HepG2 (cell line): Measurements from ENCODE around the gene PPP1R3C. TPM values are rescaled to one million over a fixed set of nuclear protein-coding genes. Genes with fewer than 3 reads are reported as not detected.

Experiments used
- ATAC-seq: fragments of 200-7000 bp; cut with Tn5 transposase; 3 replicates; pipeline ENCODE4 v1.9.1; 2020; ENCODE audit warnings: mild to moderate bottlenecking, moderate library complexity
- BruUV-seq: library from RNA; stranded (reverse); fragments of 400-500 nt; replicated peaks from 2 replicates; lab custom pipeline; 2021; lab: Mats Ljungman, UMichigan
- CTCF ChIA-PET: fragments of 300-600 bp; formaldehyde crosslinking; extraction: SDS; loops from one replicate; lab custom pipeline; 2021; ENCODE audit warnings: low total read pairs, inconsistent platforms, low intra/inter-chr PET ratio; lab: Yijun Ruan, JAX
- POLR2A ChIA-PET: fragments of 350-600 bp; sonication (Branson Sonifier 250); formaldehyde crosslinking; loops from one replicate; lab custom pipeline; 2020; ENCODE audit warnings: antibody characterized with exemption, inconsistent platforms; lab: Yijun Ruan, JAX
- DNase-seq: peaks from one replicate; pipeline ENCODE4 v3.0.0-alpha.2; 2015; ENCODE audit warnings: low spot score
- FAIRE-seq: peaks from 3 replicates; lab custom pipeline; 2011; peaks lifted over from hg19 to GRCh38; lab: Jason Lieb, UNC
- H2AFZ ChIP-seq: one replicate; pipeline ENCODE4 v1.6.1; 2011; ENCODE audit warnings: low read length, inconsistent platforms
- H3K27ac ChIP-seq: fragments of 300-600 bp; 3 replicates; pipeline ENCODE4 v1.8.0; 2011; ENCODE audit warnings: mixed run types, mild to moderate bottlenecking, mixed read lengths, low read length, inconsistent platforms; ENCODE audit not compliant: insufficient read depth; ENCODE audit errors: extremely low read length
- H3K27me3 ChIP-seq, 2 experiments: fragments of 200-600 bp in 1 of 2; 2 replicates in 1 of 2; 3 replicates in 1 of 2; pipeline versions ENCODE4 v1.6.0 to v1.8.0; 2011; ENCODE audit warnings: low read length in 2 of 2, mild to moderate bottlenecking in 2 of 2, moderate library complexity in 2 of 2, inconsistent platforms in 1 of 2; ENCODE audit not compliant: insufficient read depth in 2 of 2, control insufficient read depth in 1 of 2
- H3K36me3 ChIP-seq, 2 experiments: fragments of 200-600 bp in 1 of 2; replicated peaks in 1 of 2; 2 replicates in 1 of 2; 3 replicates in 1 of 2; pipeline versions ENCODE4 v1.5.1 to v1.8.0; 2011; ENCODE audit warnings: low read length in 2 of 2, inconsistent platforms in 1 of 2; ENCODE audit not compliant: insufficient read depth in 2 of 2, control insufficient read depth in 1 of 2
- H3K4me1 ChIP-seq: 2 replicates; pipeline ENCODE4 v1.5.1; 2012; ENCODE audit warnings: low read length, inconsistent platforms; ENCODE audit not compliant: insufficient read depth
- H3K4me2 ChIP-seq: 2 replicates; pipeline ENCODE4 v1.6.0; 2011; ENCODE audit warnings: low read depth, low read length, inconsistent platforms
- H3K4me3 ChIP-seq, 3 experiments: fragments of 200-600 bp in 1 of 3; sonication (generic), shearing (Covaris generic) in 1 of 3; replicated peaks in 1 of 3; 2 replicates each; pipeline ENCODE4 v1.5.1; 2011 to 2016; ENCODE audit warnings: low read length in 3 of 3, inconsistent platforms in 2 of 3, low read depth in 2 of 3, mild to moderate bottlenecking in 2 of 3, control low read depth in 1 of 3, mixed read lengths in 1 of 3; ENCODE audit not compliant: insufficient read depth in 1 of 3
- H3K79me2 ChIP-seq: one replicate; pipeline ENCODE4 v1.6.1; 2011; ENCODE audit warnings: low read length, inconsistent platforms; ENCODE audit not compliant: insufficient read depth
- H3K9ac ChIP-seq: 2 replicates; pipeline ENCODE4 v1.6.0; 2011; ENCODE audit warnings: mild to moderate bottlenecking, low read depth, low read length, inconsistent platforms; ENCODE audit not compliant: insufficient read depth
- H3K9me3 ChIP-seq: 2 replicates; pipeline ENCODE4 v1.5.1; 2012; ENCODE audit warnings: mild to moderate bottlenecking, low read length
- H4K20me1 ChIP-seq: 2 replicates; pipeline ENCODE4 v1.6.0; 2011; ENCODE audit warnings: inconsistent platforms, mild to moderate bottlenecking, low read length, moderate library complexity; ENCODE audit not compliant: insufficient read depth
- HCFC1 ChIP-seq: fragments of 150-350 bp; IDR thresholded peaks from 2 replicates; pipeline ENCODE4 v1.6.1; 2014; ENCODE audit warnings: low read depth, low read length
- HMGXB4 ChIP-seq, 2 experiments: sonication (generic) in 1 of 2; formaldehyde crosslinking in 1 of 2; IDR thresholded peaks; 2 replicates each; pipeline versions ENCODE4 v1.4.0 to v1.6.1; 2018 to 2020; ENCODE audit warnings: missing genetic modification reagents in 2 of 2, borderline replicate concordance in 1 of 2, low read depth in 1 of 2, mild to moderate bottlenecking in 1 of 2, missing biosample characterization in 1 of 2
- MAFK ChIP-seq, 2 experiments: IDR thresholded peaks in 1 of 2; conservative IDR thresholded peaks in 1 of 2; 2 replicates each; pipeline ENCODE4 v1.6.1; 2011; ENCODE audit warnings: improper control_type of control experiment in 2 of 2, low read length in 2 of 2
- MEIS1 ChIP-seq: sonication (generic); formaldehyde crosslinking; IDR thresholded peaks from 2 replicates; pipeline ENCODE4 v1.9.0; 2021; ENCODE audit warnings: mild to moderate bottlenecking, missing genetic modification reagents, moderate library complexity, borderline replicate concordance
- MTF2 ChIP-seq: sonication (generic); formaldehyde crosslinking; IDR thresholded peaks from 2 replicates; pipeline ENCODE4 v1.5.0; 2020; ENCODE audit warnings: missing genetic modification reagents, borderline replicate concordance
- MYC ChIP-seq: sonication (generic); formaldehyde crosslinking; IDR thresholded peaks from 2 replicates; pipeline ENCODE4 v1.9.0; 2021; ENCODE audit warnings: missing genetic modification reagents, borderline replicate concordance
- PAXIP1 ChIP-seq: sonication (generic); formaldehyde crosslinking; conservative IDR thresholded peaks from 2 replicates; pipeline ENCODE4 v1.4.0; 2020; ENCODE audit warnings: mild to moderate bottlenecking, missing genetic modification reagents, moderate library complexity
- PPARG ChIP-seq: conservative IDR thresholded peaks from 2 replicates; pipeline ENCODE4 v1.6.1; 2016; ENCODE audit warnings: missing biosample characterization, missing genetic modification reagents
- PRMT3 ChIP-seq: sonication (generic); formaldehyde crosslinking; IDR thresholded peaks from 2 replicates; pipeline ENCODE4 v1.8.1; 2022; ENCODE audit warnings: low read depth, mild to moderate bottlenecking, moderate library complexity, missing genetic modification reagents, borderline replicate concordance
- RBFOX2 ChIP-seq: fragments of 200-400 bp; formaldehyde crosslinking; IDR thresholded peaks from 2 replicates; pipeline ENCODE4 v1.6.1; 2017; ENCODE audit warnings: low read depth, mild to moderate bottlenecking, low read length
- TOE1 ChIP-seq: sonication (generic); formaldehyde crosslinking; IDR thresholded peaks from 2 replicates; pipeline ENCODE4 v1.4.0; 2020; ENCODE audit warnings: mild to moderate bottlenecking, missing genetic modification reagents
- YEATS4 ChIP-seq: sonication (generic); formaldehyde crosslinking; IDR thresholded peaks from 2 replicates; pipeline ENCODE4 v1.4.0; 2020; ENCODE audit warnings: missing genetic modification reagents, borderline replicate concordance
- ZFP37 ChIP-seq: sonication (generic); formaldehyde crosslinking; IDR thresholded peaks from 2 replicates; pipeline ENCODE4 v1.4.0; 2020; ENCODE audit warnings: missing genetic modification reagents, borderline replicate concordance
- ZNF17 ChIP-seq: sonication (generic); formaldehyde crosslinking; IDR thresholded peaks from 2 replicates; pipeline ENCODE4 v1.5.0; 2020; ENCODE audit warnings: mild to moderate bottlenecking, missing genetic modification reagents
- ZNF33A ChIP-seq: sonication (generic); formaldehyde crosslinking; IDR thresholded peaks from 2 replicates; pipeline ENCODE4 v1.5.1; 2020; ENCODE audit warnings: missing genetic modification reagents, mild to moderate bottlenecking, moderate library complexity, borderline replicate concordance
- ZNF615 ChIP-seq: sonication (generic); formaldehyde crosslinking; IDR thresholded peaks from 2 replicates; pipeline ENCODE4 v1.5.0; 2020; ENCODE audit warnings: mild to moderate bottlenecking, missing genetic modification reagents, borderline replicate concordance
- WGBS: methylation state at CpG from one replicate; pipeline ENCODE4 v1.1.6; 2017; ENCODE audit warnings: low lambda C conversion rate; 5-methylcytosine and 5-hydroxymethylcytosine counted together
- in situ Hi-C: cut with HindIII; loops from 2 replicates; pipeline ENCODE4 v1.10.0; 2017; ENCODE audit warnings: low pct_unique_long_range_greater_than_20kb; ENCODE audit not compliant: extremely low pct_ligation_motif_present
- intact Hi-C: fragments of 100-400 bp; cut with micrococcal nuclease; formaldehyde crosslinking; loops from one replicate; pipeline ENCODE4 v1.10.0; 2022; ENCODE audit not compliant: unreplicated experiment
- polyA plus RNA-seq, 8 experiments: library from polyadenylated mRNA; depleted of rRNA in 3 of 8; stranded (reverse) in 7 of 8; unstranded in 1 of 8; fragments of >200 nt; fragmentation: Illumina TruSeq in 4 of 8; extraction: Trizol in 4 of 8; gene quantifications; 2 replicates each; pipeline versions ENCODE4 v1.2.1 to v1.2.3, GENCODE V29; 2011 to 2016; ENCODE audit warnings: low read depth in 4 of 8, missing spikeins in 1 of 8, mixed read lengths in 1 of 8; ENCODE audit not compliant: insufficient read depth in 1 of 8
- total RNA-seq, 5 experiments: library from RNA; depleted of rRNA; stranded (reverse); fragments of >200 nt; fragmentation: Illumina TruSeq; extraction: Trizol; gene quantifications; 2 replicates each; pipeline ENCODE4 v1.2.3, GENCODE V29; 2016; ENCODE audit warnings: low read depth in 1 of 5

Gene PPP1R3C
- total and polyA plus RNA-seq, 2 of the 13 experiments (the other 11 are each of a cell fraction or from before 2014, with no cell fraction given) = 13.3 to 14.8 TPM

DNA sequence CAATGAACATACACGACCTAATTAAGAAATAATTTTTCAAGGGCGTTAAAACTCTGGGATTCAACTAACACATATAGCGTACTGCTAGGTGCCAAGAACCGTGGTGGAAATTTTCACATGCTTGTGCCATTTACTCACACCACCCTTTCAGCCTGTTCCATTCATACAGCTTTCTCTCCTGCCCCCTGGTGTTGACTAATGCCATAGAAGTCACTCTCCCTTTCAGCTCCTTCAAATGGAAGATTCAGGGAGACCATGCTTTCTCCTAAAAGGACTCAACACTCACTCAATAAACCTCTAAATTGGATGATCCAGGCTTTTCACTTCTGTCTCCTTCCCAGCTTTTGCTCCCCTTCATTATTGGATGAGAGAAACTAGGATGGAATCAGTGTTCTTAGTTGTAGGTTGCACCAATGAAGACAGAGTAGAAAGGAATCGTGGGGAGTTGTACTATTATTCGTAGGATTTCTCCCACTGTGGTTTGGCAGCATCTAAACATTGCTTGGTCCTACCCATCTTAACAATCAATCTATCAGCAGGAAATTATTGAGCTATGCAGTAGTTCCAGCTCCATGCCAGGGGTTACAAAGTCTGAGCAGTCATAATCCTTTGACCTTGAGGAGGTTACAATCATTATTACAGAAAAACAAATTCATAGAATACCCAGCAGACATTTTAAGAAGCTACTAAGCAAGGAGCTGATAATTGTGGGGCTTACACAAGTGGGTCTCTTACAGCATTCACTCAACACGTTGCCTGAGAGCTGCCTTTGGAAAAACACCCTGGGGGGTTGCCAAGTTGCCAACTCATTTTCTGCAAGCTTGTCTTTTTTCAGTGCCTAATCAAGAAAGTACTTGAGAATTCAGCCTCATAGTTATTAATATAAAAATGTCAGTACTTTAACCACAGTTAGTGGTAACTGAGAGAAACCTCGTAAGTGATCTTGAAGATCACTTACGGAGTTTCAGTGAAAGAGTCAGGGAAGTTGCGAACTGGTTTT lies 2.8 kb upstream of the PPP1R3C start:
- no peak overlapping the region for H3K4me3 ChIP-seq
- no peak overlapping the region for H3K9ac ChIP-seq
- DNase-seq = peak; percentile 73
- POLR2A ChIA-PET = interaction anchor here (1.1 to 1.2 kb wide), 2 partner anchors 79 to 84 kb away, joined by 3 read pairs; no protein-coding TSS in a partner anchor
- WGBS = 50% methylated on average over 10 of the region's 10 CpGs
- intact Hi-C loops (loop anchor here (1.0 kb wide), 5 partner anchors 83 to 337 kb away; partner anchors contain the start of gene HECTD2), in situ Hi-C loops (loop anchor here (25.0 kb wide), 1 partner anchor 248 kb away; no protein-coding TSS in a partner anchor)
- no peaks in the 10 kb centered on the region for H3K27me3 ChIP-seq
- peak; percentile 11; the same call in 2 of the 3 replicates for ATAC-seq
- no peaks in the 10 kb centered on the region; the same call in 1 of the 2 replicates for H4K20me1 ChIP-seq
- no peak overlapping the region for H3K27ac ChIP-seq
- no TSS peak for BruUV-seq
- peaks cover 0 to 6% of the 10 kb centered on the region in 2 experiments; a peak in 2 of 5 replicates for H3K36me3 ChIP-seq
- peak overlapping the region; percentile 77 for H2AFZ ChIP-seq
- 0 out of 2 replicates have a peak overlapping the region, but pooled peaks have one; percentile 0 for H3K4me2 ChIP-seq
- peaks cover 19% of the 10 kb centered on the region for H3K79me2 ChIP-seq
- peaks cover 38% of the 10 kb centered on the region for H3K4me1 ChIP-seq
- CTCF ChIA-PET = interaction anchor here (1.7 to 3.1 kb wide), 4 partner anchors 83 to 246 kb away, joined by 5 to 40 read pairs (median 22); no protein-coding TSS in a partner anchor
- peak; percentile 64 for FAIRE-seq
- H3K9me3 ChIP-seq = no peaks in the 10 kb centered on the region
- TF ChIP-seq MTF2 (CRISPR knock-in tag) (no peak), PAXIP1 (CRISPR knock-in tag) (no peak), TOE1 (CRISPR knock-in tag) (no peak), PPARG (no peak), PRMT3 (CRISPR knock-in tag) (no peak), RBFOX2 (no peak), HMGXB4 (CRISPR knock-in tag; IDR thresholded peaks at IDR 0.05; ENCODE audit: borderline replicate concordance in 1 of 2, low read depth in 1 of 2) (0 out of 4 replicates have a peak, but pooled peaks have one; percentile 48 to 49), MAFK (conservative IDR thresholded peaks at IDR 0.05 in 1 of 2, IDR thresholded peaks at IDR 0.05 in 1 of 2; ENCODE audit: low read length in 2 of 2) (0 out of 4 replicates have a peak, but pooled peaks of 1 of the 2 experiments have one; percentile 11), MEIS1 (CRISPR knock-in tag) (no peak), ZNF33A (CRISPR knock-in tag) (no peak), ZNF17 (no peak), ZFP37 (CRISPR knock-in tag) (no peak), YEATS4 (no peak), ZNF615 (CRISPR knock-in tag) (no peak), MYC (CRISPR knock-in tag) (no peak), HCFC1 (no peak)
